SK-N-SH (cell line): ENCODE data around the gene SLC24A1. TPM values are rescaled to one million over a fixed set of nuclear protein-coding genes. Genes with fewer than 3 reads are reported as not detected.

Experiments
- CTCF ChIA-PET: fragments of 300-600, 350-600 bp; formaldehyde crosslinking; extraction: SDS; loops from one replicate; lab custom pipeline; 2021; lab: Yijun Ruan, JAX
- POLR2A ChIA-PET: fragments of 350-600 bp; sonication (Branson Sonifier 250); formaldehyde crosslinking; extraction: SDS; loops from one replicate; lab custom pipeline; 2020; ENCODE audit warnings: antibody characterized with exemption, inconsistent platforms; lab: Yijun Ruan, JAX
- DNase-seq: peaks from one replicate; pipeline ENCODE4 v3.0.0; 2012
- H2AFZ ChIP-seq: fragments of 200-600 bp; sonication (generic); 2 replicates; pipeline ENCODE4 v1.8.1; 2016; ENCODE audit warnings: antibody characterized with exemption, mild to moderate bottlenecking, low read depth
- H3F3A ChIP-seq: fragments of 200-600 bp; sonication (generic); replicated peaks from 2 replicates; pipeline ENCODE3; 2016; ENCODE audit warnings: antibody characterized with exemption, mild to moderate bottlenecking; ENCODE audit not compliant: insufficient read depth
- H3K27ac ChIP-seq, 2 experiments: fragments of 200-500 bp in 1 of 2; fragments of 200-600 bp in 1 of 2; sonication (Bioruptor generic) in 1 of 2; sonication (generic), shearing (Covaris generic) in 1 of 2; 2 replicates each; pipeline versions ENCODE4 v1.5.1 to v1.6.1; 2014 to 2016; ENCODE audit warnings: low read depth in 2 of 2, inconsistent platforms in 1 of 2, low read length in 1 of 2, mild to moderate bottlenecking in 1 of 2, mixed read lengths in 1 of 2
- H3K27me3 ChIP-seq: fragments of 200-600 bp; sonication (generic), shearing (Covaris generic); 2 replicates; pipeline ENCODE4 v1.6.1; 2016; ENCODE audit warnings: mixed run types; ENCODE audit not compliant: insufficient read depth
- H3K36me3 ChIP-seq, 2 experiments: fragments of 200-500 bp in 1 of 2; fragments of 200-600 bp in 1 of 2; sonication (Bioruptor generic) in 1 of 2; sonication (generic) in 1 of 2; replicated peaks in 1 of 2; 2 replicates each; pipeline versions ENCODE3 to v1.5.1; 2014 to 2016; ENCODE audit warnings: low read length in 1 of 2, mild to moderate bottlenecking in 1 of 2; ENCODE audit not compliant: insufficient read depth in 2 of 2, control insufficient read depth in 1 of 2
- H3K4me1 ChIP-seq, 2 experiments: fragments of 200-500 bp in 1 of 2; fragments of 200-600 bp in 1 of 2; sonication (Bioruptor generic) in 1 of 2; sonication (generic), shearing (Covaris generic) in 1 of 2; 2 replicates each; pipeline versions ENCODE4 v1.5.1 to v1.6.1; 2014 to 2016; ENCODE audit warnings: low read depth in 1 of 2, low read length in 1 of 2, mixed run types in 1 of 2; ENCODE audit not compliant: insufficient read depth in 2 of 2, control insufficient read depth in 1 of 2
- H3K4me2 ChIP-seq: fragments of 200-600 bp; sonication (generic), shearing (Covaris generic); 2 replicates; pipeline ENCODE4 v1.6.1; 2017; ENCODE audit warnings: mixed run types
- H3K4me3 ChIP-seq, 2 experiments: fragments of 200-500 bp in 1 of 2; fragments of 200-600 bp in 1 of 2; sonication (Bioruptor generic) in 1 of 2; sonication (generic), shearing (Covaris generic) in 1 of 2; 2 replicates each; pipeline versions ENCODE4 v1.5.1 to v1.8.1; 2014 to 2016; ENCODE audit warnings: low read depth in 2 of 2, inconsistent platforms in 1 of 2, low read length in 1 of 2, mild to moderate bottlenecking in 1 of 2, mixed read lengths in 1 of 2, moderate library complexity in 1 of 2
- H3K79me2 ChIP-seq: fragments of 200-600 bp; sonication (generic); 2 replicates; pipeline ENCODE4 v1.8.1; 2017; ENCODE audit warnings: mild to moderate bottlenecking; ENCODE audit not compliant: insufficient read depth
- H3K9ac ChIP-seq: fragments of 200-600 bp; sonication (generic); 2 replicates; pipeline ENCODE4 v1.6.1; 2017; ENCODE audit warnings: mixed run types
- H3K9me2 ChIP-seq: fragments of 200-600 bp; sonication (generic); 2 replicates; pipeline ENCODE4 v1.6.1; 2017; ENCODE audit warnings: mixed run types
- H3K9me3 ChIP-seq: fragments of 200-600 bp; sonication (generic); 2 replicates; pipeline ENCODE4 v1.6.1; 2017; ENCODE audit warnings: mixed run types, mild to moderate bottlenecking, moderate library complexity
- H4K20me1 ChIP-seq: fragments of 200-600 bp; sonication (generic); 2 replicates; pipeline ENCODE4 v1.6.1; 2017; ENCODE audit warnings: mild to moderate bottlenecking, mixed run types; ENCODE audit not compliant: insufficient read depth
- CHD2 ChIP-seq: fragments of 150-350 bp; IDR thresholded peaks from 2 replicates; pipeline ENCODE4 v1.6.1; 2018; ENCODE audit warnings: low read length; ENCODE audit not compliant: partially characterized antibody
- ELF1 ChIP-seq: IDR thresholded peaks from 2 replicates; pipeline ENCODE4 v1.4.0; 2012
- FOXM1 ChIP-seq: IDR thresholded peaks from 2 replicates; pipeline ENCODE4 v1.4.0; 2012; ENCODE audit warnings: low read depth, mild to moderate bottlenecking
- IRF3 ChIP-seq: fragments of 150-350 bp; IDR thresholded peaks from 2 replicates; pipeline ENCODE4 v1.6.1; 2016; ENCODE audit warnings: mild to moderate bottlenecking, low read depth, low read length
- NFIC ChIP-seq: IDR thresholded peaks from 2 replicates; pipeline ENCODE4 v1.4.0; 2012; ENCODE audit warnings: borderline replicate concordance
- NRF1 ChIP-seq: IDR thresholded peaks from 2 replicates; pipeline ENCODE4 v1.6.1; 2012; ENCODE audit warnings: low read depth, mild to moderate bottlenecking, low read length
- RAD21 ChIP-seq: IDR thresholded peaks from 2 replicates; pipeline ENCODE4 v1.6.1; 2012; ENCODE audit warnings: mild to moderate bottlenecking, low read length
- TCF12 ChIP-seq: IDR thresholded peaks from 2 replicates; pipeline ENCODE4 v1.4.0; 2012
- TEAD4 ChIP-seq: IDR thresholded peaks from 2 replicates; pipeline ENCODE4 v1.4.0; 2012; ENCODE audit warnings: mild to moderate bottlenecking, borderline replicate concordance; ENCODE audit not compliant: insufficient read depth
- USF2 ChIP-seq: fragments of 150-350 bp; IDR thresholded peaks from 2 replicates; pipeline ENCODE4 v1.6.1; 2017; ENCODE audit warnings: antibody characterized with exemption, low read length, low read depth, borderline replicate concordance
- WGBS: methylation state at CpG from one replicate; pipeline ENCODE4 v1.1.6; 2017; ENCODE audit warnings: low lambda C conversion rate; 5-methylcytosine and 5-hydroxymethylcytosine counted together
- polyA plus RNA-seq, 3 experiments: library from polyadenylated mRNA; depleted of rRNA; stranded (reverse); fragments of >200 nt; gene quantifications; 2 replicates each; pipeline ENCODE4 v1.2.3, GENCODE V29; 2012

Gene SLC24A1
- polyA plus RNA-seq, 1 of the 3 experiments (the other 2 are of a cell fraction) = 7.7 TPM

DNA sequence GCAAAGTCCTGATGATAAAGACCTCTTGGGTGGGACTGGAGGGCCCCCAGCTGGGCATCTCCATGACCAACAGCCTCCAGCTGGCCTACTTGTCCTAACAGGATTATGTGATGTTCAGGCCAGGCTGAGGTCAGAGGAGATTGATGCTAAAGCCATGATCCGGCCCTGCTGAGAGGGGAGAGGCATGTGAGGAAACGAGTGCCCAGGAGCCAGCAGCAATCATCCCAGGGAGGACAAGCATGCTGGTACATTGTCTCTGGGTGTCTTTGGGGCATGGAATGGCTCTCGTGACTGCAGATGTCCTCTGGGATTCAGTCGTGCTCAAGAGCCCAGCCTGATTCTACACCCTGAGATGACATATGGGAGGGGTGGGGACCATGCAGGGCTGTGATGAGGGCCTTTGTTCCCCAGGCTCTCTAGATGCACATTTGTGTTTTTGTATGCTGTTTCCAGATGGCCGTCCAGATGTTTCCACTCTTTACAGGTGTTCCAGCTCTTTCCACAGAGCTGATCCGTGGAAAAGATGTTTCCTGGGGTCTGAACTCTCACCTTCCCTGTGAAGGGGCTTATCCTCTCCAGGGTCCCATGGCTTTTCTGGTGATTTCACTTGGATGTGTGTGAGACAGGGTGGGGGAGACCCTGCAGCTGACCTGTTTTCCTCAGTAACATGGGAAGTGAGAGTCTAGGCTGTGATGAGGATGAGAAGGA, 20.2 kb downstream of the SLC24A1 start:
- Histone ChIP-seq H3K79me2 (no peaks in the 10 kb centered on the region), H3K9me2 (no peaks in the 10 kb centered on the region), H2AFZ (no peak overlapping the region), H4K20me1 (no peaks in the 10 kb centered on the region), H3F3A (no peaks in the 10 kb centered on the region), H3K4me1 (peaks cover 0 to 7% of the 10 kb centered on the region in 2 experiments; a peak in 1 of 4 replicates), H3K36me3 (no peaks in the 10 kb centered on the region), H3K27ac (no peak overlapping the region; a peak in 1 of 4 replicates), H3K27me3 (no peaks in the 10 kb centered on the region), H3K9ac (no peak overlapping the region), H3K4me2 (no peak overlapping the region), H3K4me3 (no peak overlapping the region), H3K9me3 (no peaks in the 10 kb centered on the region)
- DNase-seq = peak; percentile 25
- 85% methylated on average over 4 of the region's 6 CpGs for WGBS
- POLR2A ChIA-PET = no interaction called here
- CTCF ChIA-PET = interaction anchor here (0.6 to 8.7 kb wide), 15 partner anchors 11 to 1223 kb away, joined by 3 to 85 read pairs (median 3); partner anchors contain the start of genes INTS14 and RAB11A
- no peak for TF ChIP-seq USF2
- TF ChIP-seq NFIC = no peak
- no peak for TF ChIP-seq FOXM1
- peak; percentile 26; the same call in 1 of the 2 replicates for TF ChIP-seq RAD21
- no peak for TF ChIP-seq ELF1

DNA sequence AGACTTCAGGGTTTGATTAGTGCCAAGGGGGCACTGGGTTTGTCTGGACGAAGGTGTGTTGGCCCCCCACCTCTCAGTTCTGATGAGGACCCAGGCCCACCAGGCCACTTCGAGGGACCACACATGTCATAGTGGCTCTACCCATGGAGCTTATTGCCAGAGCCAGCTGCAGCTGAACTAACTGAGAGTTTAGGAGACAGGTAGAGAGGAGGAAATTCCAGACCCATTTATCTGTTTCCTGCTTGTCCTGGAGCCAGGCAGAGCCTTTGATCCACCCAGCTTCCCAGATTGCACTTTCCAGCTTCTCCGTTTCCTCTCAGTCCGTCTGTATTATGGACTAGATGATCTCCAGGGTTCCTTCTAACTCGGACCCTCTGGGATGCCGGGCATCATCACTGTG, 20.9 kb downstream of the SLC24A1 start:
- no peak overlapping the region for H3K4me3 ChIP-seq
- no peaks in the 10 kb centered on the region for H3K27me3 ChIP-seq
- no peak overlapping the region for H2AFZ ChIP-seq
- H3K4me1 ChIP-seq = peaks cover 0 to 7% of the 10 kb centered on the region in 2 experiments; a peak in 1 of 4 replicates
- no peak overlapping the region for H3K4me2 ChIP-seq
- WGBS = 59% methylated on average over 6 of the region's 6 CpGs
- no peaks in the 10 kb centered on the region for H3K9me3 ChIP-seq
- H4K20me1 ChIP-seq = no peaks in the 10 kb centered on the region
- H3K9me2 ChIP-seq = no peaks in the 10 kb centered on the region
- no peak for DNase-seq
- no peaks in the 10 kb centered on the region for H3F3A ChIP-seq
- H3K36me3 ChIP-seq = no peaks in the 10 kb centered on the region
- H3K9ac ChIP-seq = no peak overlapping the region
- CTCF ChIA-PET = interaction anchor here (1.3 to 8.7 kb wide), 6 partner anchors 18 to 186 kb away, joined by 3 to 85 read pairs (median 4); partner anchors contain the start of gene INTS14
- H3K27ac ChIP-seq = no peak overlapping the region
- no peaks in the 10 kb centered on the region for H3K79me2 ChIP-seq
- POLR2A ChIA-PET = no interaction called here
- TF ChIP-seq RAD21 = no peak
- TF ChIP-seq TEAD4 = no peak
- no peak for TF ChIP-seq IRF3
- no peak for TF ChIP-seq ELF1
- no peak for TF ChIP-seq USF2
- no peak for TF ChIP-seq NRF1
- TF ChIP-seq TCF12 = no peak
- TF ChIP-seq CHD2 = no peak
- TF ChIP-seq NFIC = no peak
